ENCODE data around the gene FUS.

FUS gene

GRCh38 chr16:31183432-31184428 lies 3.8 kb downstream of the FUS start:
- no peaks in the 10 kb centered on the region for H3K9me3 Mint-ChIP-seq
- DNase-seq (ENCODE audit: low spot score in 2 of 2): no peak
- peaks cover 98% of the 10 kb centered on the region for H3K36me3 Mint-ChIP-seq (ENCODE audit: insufficient read depth)
- H3K4me1 Mint-ChIP-seq: peaks cover 88% of the 10 kb centered on the region
- no peaks in the 10 kb centered on the region for H3K27me3 Mint-ChIP-seq
- peak overlapping the region; percentile 99 for H3K27ac Mint-ChIP-seq (ENCODE audit: low read depth)
- ATAC-seq (replicated peaks; ENCODE audit: extremely low read depth, poor library complexity, severe bottlenecking): no peak
- H3K4me3 Mint-ChIP-seq: peak overlapping the region; percentile 98

DNA sequence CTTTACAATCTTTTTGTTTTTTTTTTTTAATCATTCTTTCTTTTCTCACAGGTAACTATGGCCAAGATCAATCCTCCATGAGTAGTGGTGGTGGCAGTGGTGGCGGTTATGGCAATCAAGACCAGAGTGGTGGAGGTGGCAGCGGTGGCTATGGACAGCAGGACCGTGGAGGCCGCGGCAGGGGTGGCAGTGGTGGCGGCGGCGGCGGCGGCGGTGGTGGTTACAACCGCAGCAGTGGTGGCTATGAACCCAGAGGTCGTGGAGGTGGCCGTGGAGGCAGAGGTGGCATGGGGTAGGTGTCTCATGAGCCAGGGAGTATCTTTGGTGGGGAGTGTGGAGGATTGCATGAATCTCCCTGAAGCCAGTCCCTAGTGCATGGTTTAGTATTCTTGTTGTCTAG lies 4.9 kb downstream of the FUS start:
- H3K27ac Mint-ChIP-seq (ENCODE audit: low read depth): peak overlapping the region; percentile 83
- no peak for ATAC-seq (replicated peaks; ENCODE audit: extremely low read depth, poor library complexity, severe bottlenecking)

DNA sequence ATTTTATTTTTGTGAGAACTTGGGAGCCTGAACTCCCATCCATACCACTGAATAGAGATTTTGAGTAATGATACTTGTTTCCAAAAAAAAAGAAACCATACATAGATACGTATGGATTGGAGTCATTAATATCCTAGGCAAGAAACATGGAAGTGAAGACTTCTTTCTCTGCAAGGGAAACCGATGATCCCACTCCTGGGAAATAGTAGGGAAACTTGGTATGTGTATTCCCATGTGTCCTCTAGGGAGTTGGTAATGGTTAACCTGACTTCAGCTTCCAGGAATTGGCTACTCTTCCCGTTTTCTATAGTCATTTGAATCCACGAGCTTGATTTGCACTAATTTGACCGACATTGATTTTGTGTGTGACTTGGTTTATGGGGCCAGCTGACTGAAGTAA lies 5.4 kb downstream of the FUS start:
- Mint-ChIP-seq H3K4me1 (peaks cover 94% of the 10 kb centered on the region), H3K36me3 (ENCODE audit: insufficient read depth) (peaks cover 100% of the 10 kb centered on the region), H3K27me3 (no peaks in the 10 kb centered on the region), H3K4me3 (peak overlapping the region; percentile 42), H3K9me3 (no peaks in the 10 kb centered on the region), H3K27ac (ENCODE audit: low read depth) (peak overlapping the region; percentile 83)
- no peak for DNase-seq (ENCODE audit: low spot score in 2 of 2)
- ATAC-seq (replicated peaks; ENCODE audit: extremely low read depth, poor library complexity, severe bottlenecking): no peak

More for the DNA sequence above, 4.9 kb downstream of the FUS start:
- DNase-seq (ENCODE audit: low spot score in 2 of 2): no peak
- H3K4me1 Mint-ChIP-seq: peaks cover 92% of the 10 kb centered on the region
- H3K36me3 Mint-ChIP-seq (ENCODE audit: insufficient read depth): peaks cover 100% of the 10 kb centered on the region
- no peaks in the 10 kb centered on the region for H3K9me3 Mint-ChIP-seq
- H3K4me3 Mint-ChIP-seq: peak overlapping the region; percentile 42
- H3K27me3 Mint-ChIP-seq: no peaks in the 10 kb centered on the region

DNA sequence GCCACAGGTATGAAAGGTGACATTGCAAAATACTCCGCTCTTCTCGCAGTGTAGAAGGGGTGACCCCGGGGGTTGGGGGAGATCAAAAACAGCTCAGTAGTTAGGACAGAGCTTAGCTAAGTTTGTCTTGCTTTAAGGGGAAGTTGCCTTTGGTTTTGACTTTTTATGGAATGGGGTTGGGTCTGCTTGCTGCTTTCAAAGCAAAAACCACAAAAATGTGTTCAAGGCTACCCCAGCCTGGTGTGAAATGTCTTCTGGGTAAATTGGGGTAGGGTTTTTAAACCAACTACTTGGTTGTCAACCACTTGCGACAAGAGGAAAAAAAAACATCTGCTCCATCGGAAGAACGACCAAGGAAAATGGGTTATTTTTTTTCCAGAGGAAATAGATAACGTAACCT lies 6.2 kb downstream of the FUS start:
- H3K9me3 Mint-ChIP-seq: no peaks in the 10 kb centered on the region
- H3K4me1 Mint-ChIP-seq: peaks cover 98% of the 10 kb centered on the region
- no peaks in the 10 kb centered on the region for H3K27me3 Mint-ChIP-seq
- H3K36me3 Mint-ChIP-seq (ENCODE audit: insufficient read depth): peaks cover 100% of the 10 kb centered on the region
- H3K4me3 Mint-ChIP-seq: peak overlapping the region; percentile 42
- ATAC-seq (replicated peaks; ENCODE audit: extremely low read depth, poor library complexity, severe bottlenecking) (no peak), DNase-seq (ENCODE audit: low spot score in 2 of 2) (no peak)
- H3K27ac Mint-ChIP-seq (ENCODE audit: low read depth): peak overlapping the region; percentile 53

DNA sequence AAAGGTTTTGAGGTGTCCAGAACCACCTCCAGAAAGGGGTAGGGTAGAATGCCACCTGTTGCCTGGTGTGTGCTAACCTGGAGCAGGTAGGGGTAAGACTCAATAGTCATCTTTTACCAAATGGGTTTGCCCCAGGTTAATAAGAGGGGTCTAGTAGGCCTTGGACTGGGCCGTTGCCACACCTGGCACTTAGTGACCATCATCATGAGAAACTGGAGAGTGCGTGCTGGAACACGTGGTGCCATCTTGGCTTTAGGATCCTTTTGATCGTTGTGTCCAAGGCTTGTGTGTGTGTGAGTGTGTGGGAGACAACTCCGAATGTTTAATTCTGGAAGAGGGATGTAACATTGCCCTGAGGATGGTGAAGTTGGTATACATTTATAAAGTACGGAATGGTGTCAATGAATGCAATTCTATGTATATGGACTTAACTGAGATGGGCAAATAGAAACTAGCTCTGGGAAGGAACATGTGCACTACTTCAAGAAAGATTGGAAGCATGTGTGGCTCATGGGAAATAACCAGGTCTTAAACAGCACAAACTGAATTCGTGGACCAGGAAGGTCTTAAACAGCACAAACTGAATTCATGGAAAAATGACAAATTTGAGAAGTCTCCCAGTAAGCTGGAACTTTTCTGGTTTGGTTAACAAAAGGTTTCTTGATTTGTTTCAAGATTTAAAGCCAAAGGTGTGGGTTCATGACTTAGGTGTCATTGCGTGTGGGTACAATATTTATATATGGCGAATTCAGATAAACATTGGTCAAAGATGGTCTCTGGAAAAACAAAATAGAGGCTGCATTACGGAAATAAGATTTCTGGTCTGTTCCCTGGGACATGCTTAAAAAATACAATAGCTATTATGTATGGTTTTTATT lies 7.2 kb downstream of the FUS start:
- DNase-seq (ENCODE audit: low spot score in 2 of 2) (no peak), ATAC-seq (replicated peaks; ENCODE audit: extremely low read depth, poor library complexity, severe bottlenecking) (no peak)
- H3K36me3 Mint-ChIP-seq (ENCODE audit: insufficient read depth): peaks cover 100% of the 10 kb centered on the region
- H3K9me3 Mint-ChIP-seq: no peaks in the 10 kb centered on the region
- no peaks in the 10 kb centered on the region for H3K27me3 Mint-ChIP-seq
- H3K4me3 Mint-ChIP-seq: peak overlapping the region; percentile 42
- H3K27ac Mint-ChIP-seq (ENCODE audit: low read depth): peak overlapping the region; percentile 91
- H3K4me1 Mint-ChIP-seq: peaks cover 98% of the 10 kb centered on the region

DNA sequence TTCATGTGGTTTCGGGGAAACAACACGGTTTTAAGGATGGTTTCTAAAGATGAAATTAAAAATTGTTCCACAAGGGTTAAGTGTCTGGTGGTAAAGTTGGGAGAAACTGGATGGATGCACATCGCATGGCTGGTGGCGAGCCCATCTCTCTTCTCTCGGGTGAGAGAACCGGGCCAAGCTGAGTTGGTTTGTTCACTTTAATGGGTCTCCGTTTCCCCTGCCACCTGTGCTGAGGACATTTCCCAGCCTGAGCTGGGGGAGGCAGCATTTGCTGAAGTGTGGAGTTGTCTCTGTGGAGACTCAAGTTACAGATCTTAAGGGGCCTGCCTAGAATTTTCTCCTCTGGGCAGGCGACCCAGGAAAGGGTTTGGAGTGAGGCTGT lies 7.9 kb downstream of the FUS start:
- Mint-ChIP-seq H3K4me3 (peak overlapping the region; percentile 60), H3K27ac (ENCODE audit: low read depth) (peak overlapping the region; percentile 91), H3K36me3 (ENCODE audit: insufficient read depth) (peaks cover 100% of the 10 kb centered on the region), H3K9me3 (no peaks in the 10 kb centered on the region), H3K4me1 (peaks cover 91% of the 10 kb centered on the region), H3K27me3 (no peaks in the 10 kb centered on the region)
- no peak for DNase-seq (ENCODE audit: low spot score in 2 of 2)
- ATAC-seq (replicated peaks; ENCODE audit: extremely low read depth, poor library complexity, severe bottlenecking): no peak

DNA sequence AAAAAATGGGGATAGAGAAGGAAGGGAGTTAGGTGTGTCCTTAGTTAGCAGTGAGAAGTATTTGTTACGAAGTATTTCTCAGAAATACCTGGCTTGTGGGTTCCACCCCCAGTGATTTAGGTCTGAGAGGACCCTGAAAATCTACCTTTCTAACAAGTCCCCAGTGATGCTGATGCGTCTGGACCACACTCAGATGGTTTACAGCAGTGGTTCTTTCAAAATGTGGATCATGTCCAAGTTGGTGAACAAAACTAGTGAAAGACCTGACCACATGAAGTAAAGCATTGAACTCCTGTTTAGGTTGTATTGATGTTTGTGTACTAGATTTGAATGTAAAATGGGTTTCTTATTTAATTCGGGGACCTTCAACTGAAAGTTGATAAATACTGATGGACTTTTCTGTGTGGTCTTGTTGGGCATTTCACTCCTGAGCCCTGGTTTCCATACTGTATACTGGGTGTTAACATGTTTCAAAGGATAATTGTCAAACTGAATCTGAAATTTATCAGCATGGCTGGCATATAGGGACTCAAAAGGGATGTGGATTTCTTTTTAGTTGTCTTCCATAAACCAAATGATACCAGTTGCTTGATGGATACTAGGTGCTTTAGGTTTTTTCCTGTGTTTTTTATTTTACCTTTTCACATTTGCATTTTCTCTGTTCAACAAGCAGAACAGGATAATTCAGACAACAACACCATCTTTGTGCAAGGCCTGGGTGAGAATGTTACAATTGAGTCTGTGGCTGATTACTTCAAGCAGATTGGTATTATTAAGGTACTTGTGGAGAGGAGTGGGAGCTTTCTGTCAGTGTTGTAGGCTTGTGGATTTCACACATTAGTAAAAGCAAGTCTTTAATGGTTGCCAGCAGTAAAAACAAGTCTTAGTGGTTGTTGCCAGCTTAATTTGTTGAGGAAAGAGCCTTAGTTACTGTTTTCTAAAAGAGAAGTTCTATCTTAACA lies 8.8 kb downstream of the FUS start:
- Mint-ChIP-seq H3K4me1 (peaks cover 89% of the 10 kb centered on the region), H3K4me3 (peak overlapping the region; percentile 60), H3K27ac (ENCODE audit: low read depth) (peak overlapping the region; percentile 91), H3K36me3 (ENCODE audit: insufficient read depth) (peaks cover 100% of the 10 kb centered on the region), H3K9me3 (no peaks in the 10 kb centered on the region), H3K27me3 (no peaks in the 10 kb centered on the region)
- ATAC-seq (replicated peaks; ENCODE audit: extremely low read depth, poor library complexity, severe bottlenecking): peak; percentile 41
- DNase-seq (ENCODE audit: low spot score in 2 of 2): no peak

- Mint-ChIP-seq H3K4me3 (peak overlapping the region; percentile 60), H3K27ac (ENCODE audit: low read depth) (peak overlapping the region; percentile 91), H3K36me3 (ENCODE audit: insufficient read depth) (peaks cover 100% of the 10 kb centered on the region), H3K27me3 (no peaks in the 10 kb centered on the region), H3K4me1 (peaks cover 89% of the 10 kb centered on the region), H3K9me3 (no peaks in the 10 kb centered on the region)
- DNase-seq (ENCODE audit: low spot score in 2 of 2) (no peak), ATAC-seq (replicated peaks; ENCODE audit: extremely low read depth, poor library complexity, severe bottlenecking) (no peak)
These were observed 9.5 kb downstream of the FUS start for GRCh38 chr16:31189412-31189778.

GRCh38 chr16:31190061-31190460 lies 10.1 kb downstream of the FUS start:
- ATAC-seq (replicated peaks; ENCODE audit: extremely low read depth, poor library complexity, severe bottlenecking): no peak
- H3K4me3 Mint-ChIP-seq: peak overlapping the region; percentile 30
- peak overlapping the region; percentile 91 for H3K27ac Mint-ChIP-seq (ENCODE audit: low read depth)

GRCh38 chr16:31190818-31191444 lies 11.0 kb downstream of the FUS start:
- ATAC-seq (replicated peaks; ENCODE audit: extremely low read depth, poor library complexity, severe bottlenecking): no peak
- no peaks in the 10 kb centered on the region for H3K9me3 Mint-ChIP-seq
- H3K4me1 Mint-ChIP-seq: peaks cover 81% of the 10 kb centered on the region
- H3K4me3 Mint-ChIP-seq: no peak overlapping the region
- DNase-seq (ENCODE audit: low spot score in 2 of 2): no peak
- peak overlapping the region; percentile 91 for H3K27ac Mint-ChIP-seq (ENCODE audit: low read depth)
- H3K36me3 Mint-ChIP-seq (ENCODE audit: insufficient read depth): peaks cover 98% of the 10 kb centered on the region
- H3K27me3 Mint-ChIP-seq: no peaks in the 10 kb centered on the region

More at GRCh38 chr16:31190061-31190460, 10.1 kb downstream of the FUS start:
- H3K27me3 Mint-ChIP-seq: no peaks in the 10 kb centered on the region
- peaks cover 100% of the 10 kb centered on the region for H3K36me3 Mint-ChIP-seq (ENCODE audit: insufficient read depth)
- no peaks in the 10 kb centered on the region for H3K9me3 Mint-ChIP-seq
- H3K4me1 Mint-ChIP-seq: peaks cover 87% of the 10 kb centered on the region
- DNase-seq (ENCODE audit: low spot score in 2 of 2): no peak

DNA sequence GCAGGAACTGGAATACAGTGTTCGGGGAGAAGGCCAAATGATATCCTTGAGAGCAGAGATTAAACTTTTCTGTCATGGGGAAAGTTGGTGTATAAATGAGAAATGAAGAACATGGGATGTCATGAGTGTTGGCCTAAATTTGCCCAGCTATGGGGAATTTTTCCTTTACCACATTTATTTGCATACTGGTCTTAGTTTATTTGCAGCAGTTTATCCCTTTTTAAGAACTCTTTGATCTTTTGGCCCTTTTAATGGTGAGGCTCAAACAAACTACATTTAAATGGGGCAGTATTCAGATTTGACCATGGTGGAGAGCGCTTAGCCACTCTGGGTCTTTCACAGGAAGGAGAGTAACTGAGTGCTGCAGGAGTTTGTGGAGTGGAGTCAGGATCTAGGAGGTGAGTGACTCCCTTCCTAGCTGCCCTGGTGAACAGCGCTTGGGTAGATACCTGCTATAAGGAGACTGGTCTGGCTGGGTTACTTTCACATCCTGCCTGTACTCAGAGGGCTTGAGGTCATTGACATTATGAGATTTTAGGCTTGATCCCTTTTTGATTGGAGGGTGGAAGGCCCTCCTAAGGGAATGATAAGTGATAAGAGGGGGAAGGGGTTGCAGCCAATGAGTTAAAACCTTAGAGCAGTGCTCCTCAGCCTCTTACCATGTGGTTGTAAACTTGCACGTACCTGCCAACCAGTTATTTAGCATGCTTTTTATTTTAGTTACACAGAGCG lies 11.9 kb downstream of the FUS start:
- ATAC-seq (replicated peaks; ENCODE audit: extremely low read depth, poor library complexity, severe bottlenecking): no peak
- H3K27me3 Mint-ChIP-seq: no peaks in the 10 kb centered on the region
- no peaks in the 10 kb centered on the region for H3K9me3 Mint-ChIP-seq
- no peak overlapping the region for H3K4me3 Mint-ChIP-seq
- peaks cover 96% of the 10 kb centered on the region for H3K36me3 Mint-ChIP-seq (ENCODE audit: insufficient read depth)
- H3K27ac Mint-ChIP-seq (ENCODE audit: low read depth): peak overlapping the region; percentile 44
- DNase-seq (ENCODE audit: low spot score in 2 of 2): no peak
- peaks cover 76% of the 10 kb centered on the region for H3K4me1 Mint-ChIP-seq

Measured in central memory CD8-positive, alpha-beta T cell (primary cell).